IMR-90 (cell line): Measurements from ENCODE around the gene SFR1. TPM values are rescaled to one million over a fixed set of nuclear protein-coding genes. Genes with fewer than 3 reads are reported as not detected.

Experiments used
- ATAC-seq: fragments of 200-7000 bp; cut with Tn5 transposase; 2 replicates; pipeline ENCODE4 v1.9.1; 2020; ENCODE audit warnings: low read depth, mild to moderate bottlenecking, moderate library complexity
- Bru-seq: library from RNA; stranded (reverse); fragments of 400-500 nt; gene quantifications from one replicate; lab custom pipeline; 2021; lab: Mats Ljungman, UMichigan
- BruChase-seq, 2 experiments: library from RNA; stranded (reverse); fragments of 400-500 nt; gene quantifications; one replicate each; lab custom pipeline; 2021; lab: Mats Ljungman, UMichigan
- BruUV-seq: library from RNA; stranded (reverse); fragments of 400-500 nt; replicated peaks from 2 replicates; lab custom pipeline; 2021; lab: Mats Ljungman, UMichigan
- CTCF ChIA-PET: fragments of 300-600 bp; formaldehyde crosslinking; extraction: SDS; loops from one replicate; lab custom pipeline; 2021; ENCODE audit warnings: antibody characterized with exemption; lab: Yijun Ruan, JAX
- POLR2A ChIA-PET: fragments of 300-600 bp; sonication (Branson Sonifier 250); formaldehyde crosslinking; loops from one replicate; lab custom pipeline; 2022; ENCODE audit warnings: antibody characterized with exemption; ENCODE audit not compliant: unreplicated experiment; lab: Charles Lee
- DNase-seq: peaks from one replicate; pipeline ENCODE4 v3.0.0; 2013
- H2AFZ ChIP-seq: replicated peaks from 2 replicates; pipeline ENCODE3; 2013; ENCODE audit warnings: low read length, mild to moderate bottlenecking; ENCODE audit not compliant: poor library complexity
- H2AK5ac ChIP-seq: 2 replicates; pipeline ENCODE4 v1.6.1; 2013; ENCODE audit warnings: low read depth, low read length, inconsistent platforms
- H2AK9ac ChIP-seq: replicated peaks from 2 replicates; pipeline ENCODE3; 2013; ENCODE audit warnings: mild to moderate bottlenecking, low read depth, low read length, moderate library complexity; ENCODE audit not compliant: poor library complexity
- H2BK120ac ChIP-seq: 2 replicates; pipeline ENCODE4 v1.6.1; 2013; ENCODE audit warnings: low read depth, low read length, inconsistent platforms
- H2BK15ac ChIP-seq: 3 replicates; pipeline ENCODE4 v1.6.1; 2013; ENCODE audit warnings: low read depth, low read length, inconsistent platforms
- H2BK20ac ChIP-seq: 2 replicates; pipeline ENCODE4 v1.6.1; 2013; ENCODE audit warnings: low read depth, mild to moderate bottlenecking, inconsistent platforms, low read length, moderate library complexity
- H2BK5ac ChIP-seq: 2 replicates; pipeline ENCODE4 v1.6.1; 2013; ENCODE audit warnings: mild to moderate bottlenecking, low read depth, low read length, inconsistent platforms; ENCODE audit not compliant: poor library complexity, severe bottlenecking
- H3K14ac ChIP-seq: replicated peaks from 2 replicates; pipeline ENCODE4 v1.6.1; 2013; ENCODE audit warnings: low read depth, low read length, inconsistent platforms
- H3K18ac ChIP-seq: 2 replicates; pipeline ENCODE4 v1.6.1; 2013; ENCODE audit warnings: low read depth, low read length, control low read depth
- H3K23ac ChIP-seq: 2 replicates; pipeline ENCODE4 v1.6.1; 2013; ENCODE audit warnings: low read depth, low read length, inconsistent platforms
- H3K27ac ChIP-seq: 2 replicates; pipeline ENCODE4 v1.5.1; 2013; ENCODE audit warnings: mild to moderate bottlenecking, control low read depth, low read length; ENCODE audit not compliant: insufficient read depth
- H3K27me3 ChIP-seq: 2 replicates; pipeline ENCODE4 v1.6.1; 2013; ENCODE audit warnings: low read length; ENCODE audit not compliant: control insufficient read depth, insufficient read depth
- H3K36me3 ChIP-seq: 2 replicates; pipeline ENCODE4 v1.6.1; 2013; ENCODE audit warnings: low read length, mixed read lengths; ENCODE audit not compliant: control insufficient read depth, insufficient read depth
- H3K4ac ChIP-seq: 2 replicates; pipeline ENCODE4 v1.6.1; 2013; ENCODE audit warnings: low read depth, low read length, inconsistent platforms
- H3K4me1 ChIP-seq: 2 replicates; pipeline ENCODE4 v1.6.1; 2013; ENCODE audit warnings: low read length, mixed read lengths; ENCODE audit not compliant: control insufficient read depth, insufficient read depth
- H3K4me2 ChIP-seq: 2 replicates; pipeline ENCODE4 v1.6.1; 2013; ENCODE audit warnings: low read depth, mild to moderate bottlenecking, control low read depth, low read length, moderate library complexity
- H3K4me3 ChIP-seq: 2 replicates; pipeline ENCODE4 v1.5.1; 2013; ENCODE audit warnings: low read depth, mild to moderate bottlenecking, control low read depth, low read length, moderate library complexity; ENCODE audit not compliant: insufficient read depth
- H3K56ac ChIP-seq: 2 replicates; pipeline ENCODE4 v1.6.1; 2013; ENCODE audit warnings: low read length, inconsistent platforms; ENCODE audit not compliant: insufficient read depth; ENCODE audit errors: extremely low read depth
- H3K79me1 ChIP-seq, 2 experiments: 2 replicates each; pipeline ENCODE4 v1.6.1; 2013; ENCODE audit warnings: low read length in 2 of 2, inconsistent platforms in 1 of 2, low read depth in 1 of 2
- H3K9ac ChIP-seq: 2 replicates; pipeline ENCODE4 v1.6.1; 2013; ENCODE audit warnings: low read depth, low read length, control low read depth
- H3K9me1 ChIP-seq: 2 replicates; pipeline ENCODE4 v1.6.1; 2013; ENCODE audit warnings: low read length, inconsistent platforms; ENCODE audit not compliant: insufficient read depth
- H3K9me3 ChIP-seq: 2 replicates; pipeline ENCODE4 v1.6.1; 2013; ENCODE audit warnings: low read length; ENCODE audit not compliant: control insufficient read depth, insufficient read depth
- H4K20me1 ChIP-seq: 2 replicates; pipeline ENCODE4 v1.6.1; 2013; ENCODE audit warnings: low read length, inconsistent platforms; ENCODE audit not compliant: insufficient read depth
- H4K5ac ChIP-seq: 2 replicates; pipeline ENCODE4 v1.6.1; 2013; ENCODE audit warnings: mild to moderate bottlenecking, low read depth, low read length, control low read depth
- H4K8ac ChIP-seq, 2 experiments: 2 replicates each; pipeline ENCODE4 v1.6.1; 2013; ENCODE audit warnings: low read depth in 2 of 2, low read length in 2 of 2, control low read depth in 1 of 2, inconsistent platforms in 1 of 2
- H4K91ac ChIP-seq: 2 replicates; pipeline ENCODE4 v1.6.1; 2013; ENCODE audit warnings: low read depth, low read length, inconsistent platforms; ENCODE audit not compliant: insufficient read depth
- BHLHE40 ChIP-seq: fragments of 150-350 bp; IDR thresholded peaks from 2 replicates; pipeline ENCODE4 v1.6.1; 2016; ENCODE audit warnings: mild to moderate bottlenecking, low read depth, low read length
- CTCF ChIP-seq: conservative IDR thresholded peaks from 2 replicates; pipeline ENCODE4 v1.5.1; 2012; ENCODE audit warnings: mild to moderate bottlenecking, low read depth, low read length, improper control_type of control experiment
- MAFK ChIP-seq: IDR thresholded peaks from 2 replicates; pipeline ENCODE4 v1.6.1; 2012; ENCODE audit warnings: low read depth, low read length, improper control_type of control experiment
- MAZ ChIP-seq: IDR thresholded peaks from 2 replicates; pipeline ENCODE4 v1.6.1; 2012; ENCODE audit warnings: low read depth, mild to moderate bottlenecking, low read length, improper control_type of control experiment, moderate library complexity, borderline replicate concordance
- MXI1 ChIP-seq: IDR thresholded peaks from 2 replicates; pipeline ENCODE4 v1.6.1; 2012; ENCODE audit warnings: low read depth, mild to moderate bottlenecking, low read length, moderate library complexity, borderline replicate concordance
- POLR2A ChIP-seq: IDR thresholded peaks from 2 replicates; pipeline ENCODE4 v1.6.1; 2012; ENCODE audit warnings: mild to moderate bottlenecking, low read depth, low read length
- RAD21 ChIP-seq: IDR thresholded peaks from 2 replicates; pipeline ENCODE4 v1.6.1; 2012; ENCODE audit warnings: low read length, improper control_type of control experiment
- RCOR1 ChIP-seq: IDR thresholded peaks from 2 replicates; pipeline ENCODE4 v1.6.1; 2012; ENCODE audit warnings: mild to moderate bottlenecking, low read length, improper control_type of control experiment; ENCODE audit not compliant: insufficient replicate concordance
- SMC3 ChIP-seq: fragments of 150-350 bp; IDR thresholded peaks from 2 replicates; pipeline ENCODE4 v1.6.1; 2016; ENCODE audit warnings: low read depth, mild to moderate bottlenecking, antibody characterized with exemption, low read length, moderate library complexity
- WGBS, 2 experiments: methylation state at CpG; one replicate each; pipeline versions ENCODE4 v1.1.5 to v1.1.7; 2013; ENCODE audit warnings: missing lambda C conversion rate in 2 of 2; ENCODE audit not compliant: insufficient read length in 1 of 2; ENCODE audit errors: extremely low coverage in 2 of 2; 5-methylcytosine and 5-hydroxymethylcytosine counted together
- dilution Hi-C: fragments of 300-500 bp; cut with HindIII; formaldehyde crosslinking; loops from one replicate; pipeline ENCODE4 v1.14.3; 2018; ENCODE audit warnings: low sequenced_read_pairs; ENCODE audit not compliant: unreplicated experiment
- in situ Hi-C: fragments of 300-500 bp; cut with MboI; formaldehyde crosslinking; loops from 3 replicates; pipeline ENCODE4 v1.14.3; 2019; ENCODE audit warnings: low sequenced_read_pairs, inconsistent platforms, mixed read lengths
- intact Hi-C: fragments of 100-400 bp; cut with micrococcal nuclease; formaldehyde crosslinking; loops from 2 replicates; pipeline ENCODE4 v1.10.0; 2022
- long read RNA-seq: library from polyadenylated mRNA; unstranded; transcript quantifications from one replicate; pipeline ENCODE4 v2.0.0, GENCODE V29; 2021; ENCODE audit not compliant: unreplicated experiment
- polyA plus RNA-seq, 3 experiments: library from polyadenylated mRNA; depleted of rRNA; stranded (reverse); fragments of >200 nt; gene quantifications; 2 replicates each; pipeline ENCODE4 v1.2.3, GENCODE V29; 2012; ENCODE audit warnings: low replicate concordance in 1 of 3
- total RNA-seq: library from RNA; depleted of rRNA; stranded (reverse); fragments of >200 nt; gene quantifications from 2 replicates; pipeline ENCODE4 v1.2.3, GENCODE V29; 2012; rRNA removed

The SFR1 gene
- total RNA-seq (1.6 and 5.6 TPM in 2 replicates), polyA plus RNA-seq (2012; rRNA removed) (2.0 and 2.3 TPM in 2 replicates), Bru-seq, nascent RNA (percentile 42 among the genes with signal in this experiment), BruChase-seq, experiment 1, labeled RNA remaining after a 6-hour chase (percentile 51 among the genes with signal in this experiment), BruChase-seq, experiment 2, labeled RNA remaining after a 2-hour chase (percentile 49 among the genes with signal in this experiment)
- polyA plus RNA-seq (2012; cell fraction: cytosol; rRNA removed): 0.42 and 1.0 TPM in 2 replicates
- polyA plus RNA-seq (2012; cell fraction: nucleus; rRNA removed; ENCODE audit: low replicate concordance): 0.08 and 1.3 TPM in 2 replicates
- long read RNA-seq, partial matches to known transcripts: 0 of 5 reads
- long read RNA-seq, other reads (novel, unspliced or antisense): 0 of 5 reads

- Histone ChIP-seq H2BK15ac (peak within 1 kb of the TSS; percentile 60; the same call in 2 of the 3 replicates), H3K9ac (peak within 1 kb of the TSS; percentile 96), H2AK9ac (peak within 1 kb of the TSS; percentile 96), H2BK120ac (peak within 1 kb of the TSS; percentile 83), H3K9me3 (no peaks in the 10 kb centered on the region), H3K4me2 (peak within 1 kb of the TSS; percentile 87), H3K9me1 (no peaks in the 10 kb centered on the region; the same call in 1 of the 2 replicates), H2AFZ (peak within 1 kb of the TSS; percentile 96), H4K20me1 (no peaks in the 10 kb centered on the region), H3K4me1 (no peaks in the 10 kb centered on the region; the same call in 1 of the 2 replicates), H3K23ac (peak within 1 kb of the TSS; percentile 92), H3K27ac (peak within 1 kb of the TSS; percentile 93), H4K91ac (peak within 1 kb of the TSS; percentile 89), H2BK5ac (peak within 1 kb of the TSS; percentile 96), H3K4ac (peak within 1 kb of the TSS; percentile 92), H4K8ac (peak within 1 kb of the TSS; percentile 79 to 87), H3K27me3 (no peaks in the 10 kb centered on the region), H3K14ac (peak within 1 kb of the TSS; percentile 96), H2AK5ac (peak within 1 kb of the TSS; percentile 49; the same call in 1 of the 2 replicates), H3K56ac (peak within 1 kb of the TSS; percentile 97), H4K5ac (peak within 1 kb of the TSS; percentile 76), H3K18ac (peak within 1 kb of the TSS; percentile 85), H3K4me3 (peak within 1 kb of the TSS; percentile 85), H3K79me1 (peaks cover 0 to 7% of the 10 kb centered on the region in 2 experiments; a peak in 2 of 4 replicates), H3K36me3 (no peaks in the 10 kb centered on the region), H2BK20ac (peak within 1 kb of the TSS; percentile 45; the same call in 1 of the 2 replicates)
- intact Hi-C loops (loop anchor here (1.0 to 5.0 kb wide), 6 partner anchors 76 to 233 kb away; partner anchors contain the start of genes CFAP58 and SLK), in situ Hi-C loops (loop anchor here (5.0 kb wide), 1 partner anchor 234 kb away; no protein-coding TSS in a partner anchor), dilution Hi-C loops (no loop called here)
- POLR2A ChIA-PET: interaction anchor here (0.6 kb wide), 1 partner anchor 11 kb away, joined by 6 read pairs; no protein-coding TSS in a partner anchor
- DNase-seq (peak; percentile 97), ATAC-seq (peak; percentile 98)
- CTCF ChIA-PET: interaction anchor here (0.6 to 1.2 kb wide), 10 partner anchors 11 to 184 kb away, joined by 3 to 4 read pairs (median 3); no protein-coding TSS in a partner anchor
- 0% methylated on average over 48 of the region's 67 CpGs; no CpG with 5 or more reads in 1 of the 2 experiments for WGBS, 2 experiments
- TF ChIP-seq RCOR1 (no peak), BHLHE40 (peak; percentile 30; the same call in 1 of the 2 replicates), MAZ (peak; percentile 65; the same call in 1 of the 2 replicates), MXI1 (no peak), MAFK (no peak), SMC3 (peak; percentile 52; the same call in 1 of the 2 replicates), CTCF (peak; percentile 82), POLR2A (peak; percentile 93), RAD21 (peak; percentile 56)
- no TSS peak for BruUV-seq
These were observed at the start of gene SFR1 for GRCh38 chr10:104121485-104122224. Gene SFR1 (plus strand): TSS chr10:104122171. CDS start chr10:104122184, 13 bp downstream.
